ENCODE measurements around the gene DDI1. TPM values are rescaled to one million over a fixed set of nuclear protein-coding genes. Genes with fewer than 3 reads are reported as not detected.

The DDI1 gene
- total and polyA plus RNA-seq, 10 of the 15 experiments (the other 5 are each of a cell fraction or from before 2014, with no cell fraction given) = not detected

- H3K27me3 ChIP-seq (replicated peaks in 1 of 2; ENCODE audit: control insufficient read depth in 2 of 2, insufficient read depth in 2 of 2, low read length in 1 of 2) = no peaks in the 10 kb centered on the region
- H3K4me1 ChIP-seq (ENCODE audit: control insufficient read depth, insufficient read depth, low read length) = no peaks in the 10 kb centered on the region
- no peaks in the 10 kb centered on the region for H3K36me3 ChIP-seq (ENCODE audit: control insufficient read depth in 2 of 2, insufficient read depth in 2 of 2, low read length in 1 of 2)
- H3K9me3 ChIP-seq (replicated peaks; ENCODE audit: control insufficient read depth, insufficient read depth, low read length) = no peaks in the 10 kb centered on the region; the same call in 2 of the 3 replicates
- no peak overlapping the region for H3K9ac ChIP-seq (ENCODE audit: control insufficient read depth, insufficient read depth, low read length)
- intact Hi-C loops (cut with micrococcal nuclease; ENCODE audit: unreplicated experiment) = no loop called here
- no peaks in the 10 kb centered on the region for H3K79me2 ChIP-seq (ENCODE audit: control insufficient read depth, insufficient read depth, low read length)
- H3K27ac ChIP-seq (ENCODE audit: control insufficient read depth, insufficient read depth) = no peak overlapping the region
- H4K20me1 ChIP-seq (ENCODE audit: control insufficient read depth, insufficient read depth) = no peaks in the 10 kb centered on the region
- POLR2A ChIA-PET = no interaction called here
- ATAC-seq (no peak), FAIRE-seq (no peak), DNase-seq (ENCODE audit: low read depth, low spot score) (no peak)
- 57% methylated on average over 5 of the region's 5 CpGs for WGBS (ENCODE audit: insufficient coverage, insufficient replicate concordance, low lambda C conversion rate, missing lambda C conversion rate)
- H3K4me2 ChIP-seq (ENCODE audit: control insufficient read depth, insufficient read depth) = no peak overlapping the region
- in situ Hi-C loops (cut with MboI) = no loop called here
- SMC1A ChIA-PET (ENCODE audit: uncharacterized antibody, unreplicated experiment) = interaction anchor here (1.3 kb wide), 1 partner anchor 13 kb away, joined by 4 read pairs; no protein-coding TSS in a partner anchor
- no peak overlapping the region for H2AFZ ChIP-seq (ENCODE audit: control insufficient read depth, low read depth, low read length)
- no peak overlapping the region for H3K4me3 ChIP-seq
- RAD21 ChIA-PET (ENCODE audit: unreplicated experiment) = no interaction called here
- no TSS peak for BruUV-seq (replicated peaks)
- TF ChIP-seq YY1 (IDR thresholded peaks at IDR 0.05; ENCODE audit: low read depth, low read length) = no peak
- TF ChIP-seq FOXK2 (IDR thresholded peaks at IDR 0.05) = no peak
- TF ChIP-seq PBX3 (IDR thresholded peaks at IDR 0.05; ENCODE audit: insufficient replicate concordance, low read depth, low read length) = no peak
- CTCF ChIA-PET = no interaction called here
Measured at GRCh38 chr11:103998826-103999508, 37.5 kb upstream of the DDI1 start.

- Histone ChIP-seq H3K27ac (ENCODE audit: control insufficient read depth, insufficient read depth) (no peak overlapping the region), H3K9me3 (replicated peaks; ENCODE audit: control insufficient read depth, insufficient read depth, low read length) (no peaks in the 10 kb centered on the region; the same call in 2 of the 3 replicates), H3K27me3 (replicated peaks in 1 of 2; ENCODE audit: control insufficient read depth in 2 of 2, insufficient read depth in 2 of 2, low read length in 1 of 2) (no peaks in the 10 kb centered on the region), H3K79me2 (ENCODE audit: control insufficient read depth, insufficient read depth, low read length) (no peaks in the 10 kb centered on the region), H3K9ac (ENCODE audit: control insufficient read depth, insufficient read depth, low read length) (no peak overlapping the region), H2AFZ (ENCODE audit: control insufficient read depth, low read depth, low read length) (no peak overlapping the region), H4K20me1 (ENCODE audit: control insufficient read depth, insufficient read depth) (no peaks in the 10 kb centered on the region), H3K36me3 (ENCODE audit: control insufficient read depth in 2 of 2, insufficient read depth in 2 of 2, low read length in 1 of 2) (no peaks in the 10 kb centered on the region), H3K4me2 (ENCODE audit: control insufficient read depth, insufficient read depth) (no peak overlapping the region), H3K4me1 (ENCODE audit: control insufficient read depth, insufficient read depth, low read length) (no peaks in the 10 kb centered on the region), H3K4me3 (no peak overlapping the region)
- ChIA-PET RAD21 (ENCODE audit: unreplicated experiment) (no interaction called here), POLR2A (no interaction called here), SMC1A (ENCODE audit: uncharacterized antibody, unreplicated experiment) (no interaction called here), CTCF (no interaction called here)
- intact Hi-C loops (cut with micrococcal nuclease; ENCODE audit: unreplicated experiment) = no loop called here
- FAIRE-seq (no peak), ATAC-seq (no peak), DNase-seq (ENCODE audit: low read depth, low spot score) (no peak)
- no TSS peak for BruUV-seq (replicated peaks)
- WGBS (ENCODE audit: insufficient coverage, insufficient replicate concordance, low lambda C conversion rate, missing lambda C conversion rate) = 21% methylated on average over 5 of the region's 5 CpGs
- in situ Hi-C loops (cut with MboI) = no loop called here
- no peak for TF ChIP-seq ZBED1 (IDR thresholded peaks at IDR 0.05; ENCODE audit: borderline replicate concordance)
- TF ChIP-seq, protein P1, sequence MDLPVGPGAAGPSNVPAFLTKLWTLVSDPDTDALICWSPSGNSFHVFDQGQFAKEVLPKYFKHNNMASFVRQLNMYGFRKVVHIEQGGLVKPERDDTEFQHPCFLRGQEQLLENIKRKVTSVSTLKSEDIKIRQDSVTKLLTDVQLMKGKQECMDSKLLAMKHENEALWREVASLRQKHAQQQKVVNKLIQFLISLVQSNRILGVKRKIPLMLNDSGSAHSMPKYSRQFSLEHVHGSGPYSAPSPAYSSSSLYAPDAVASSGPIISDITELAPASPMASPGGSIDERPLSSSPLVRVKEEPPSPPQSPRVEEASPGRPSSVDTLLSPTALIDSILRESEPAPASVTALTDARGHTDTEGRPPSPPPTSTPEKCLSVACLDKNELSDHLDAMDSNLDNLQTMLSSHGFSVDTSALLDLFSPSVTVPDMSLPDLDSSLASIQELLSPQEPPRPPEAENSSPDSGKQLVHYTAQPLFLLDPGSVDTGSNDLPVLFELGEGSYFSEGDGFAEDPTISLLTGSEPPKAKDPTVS (IDR thresholded peaks at IDR 0.05; ENCODE audit: low read depth, low read length) = no peak
- TF ChIP-seq EP300 (IDR thresholded peaks at IDR 0.05; ENCODE audit: borderline replicate concordance in 1 of 2, control insufficient read depth in 1 of 2, low read depth in 2 of 2, low read length in 2 of 2) = no peak
- no peak for TF ChIP-seq CHD2 (IDR thresholded peaks at IDR 0.05; ENCODE audit: borderline replicate concordance, low read depth, low read length)
- TF ChIP-seq DPF2 (IDR thresholded peaks at IDR 0.05) = no peak
- TF ChIP-seq BCL11A (IDR thresholded peaks at IDR 0.05; ENCODE audit: low read depth, low read length) = no peak
- TF ChIP-seq, protein P2, sequence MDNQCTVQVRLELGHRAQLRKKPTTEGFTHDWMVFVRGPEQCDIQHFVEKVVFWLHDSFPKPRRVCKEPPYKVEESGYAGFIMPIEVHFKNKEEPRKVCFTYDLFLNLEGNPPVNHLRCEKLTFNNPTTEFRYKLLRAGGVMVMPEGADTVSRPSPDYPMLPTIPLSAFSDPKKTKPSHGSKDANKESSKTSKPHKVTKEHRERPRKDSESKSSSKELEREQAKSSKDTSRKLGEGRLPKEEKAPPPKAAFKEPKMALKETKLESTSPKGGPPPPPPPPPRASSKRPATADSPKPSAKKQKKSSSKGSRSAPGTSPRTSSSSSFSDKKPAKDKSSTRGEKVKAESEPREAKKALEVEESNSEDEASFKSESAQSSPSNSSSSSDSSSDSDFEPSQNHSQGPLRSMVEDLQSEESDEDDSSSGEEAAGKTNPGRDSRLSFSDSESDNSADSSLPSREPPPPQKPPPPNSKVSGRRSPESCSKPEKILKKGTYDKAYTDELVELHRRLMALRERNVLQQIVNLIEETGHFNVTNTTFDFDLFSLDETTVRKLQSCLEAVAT (IDR thresholded peaks at IDR 0.05) = no peak
- no peak for TF ChIP-seq IRF4 (IDR thresholded peaks at IDR 0.05; ENCODE audit: low read depth, low read length)
- TF ChIP-seq BACH1 (IDR thresholded peaks at IDR 0.05; ENCODE audit: borderline replicate concordance) = no peak
- no peak for TF ChIP-seq PML (IDR thresholded peaks at IDR 0.05; ENCODE audit: low read length)
- no peak for TF ChIP-seq ZNF274 (IDR thresholded peaks at IDR 0.05; ENCODE audit: insufficient read depth, insufficient read length)
- no peak for TF ChIP-seq SUZ12 (IDR thresholded peaks at IDR 0.05; ENCODE audit: unreplicated experiment)
Measured at GRCh38 chr11:104000798-104001197, 35.6 kb upstream of the DDI1 start.

Data from GM12878 (cell line).